NCI-H1105 (cell line): ENCODE data around the gene MAP3K7.
"Not testable (repeated sequence)": the region's sequence is repeated elsewhere in the genome, so short reads cannot be mapped to it uniquely, and the experiment has no call there.

Experiments
- DNase-seq: peaks from one replicate; lab custom pipeline; 2025; lab: John Stamatoyannopoulos, UW

MAP3K7 gene

GRCh38 chr6:90578894-90579549, 7.8 kb downstream of the MAP3K7 start:
- DNase-seq, result no peak

DNA sequence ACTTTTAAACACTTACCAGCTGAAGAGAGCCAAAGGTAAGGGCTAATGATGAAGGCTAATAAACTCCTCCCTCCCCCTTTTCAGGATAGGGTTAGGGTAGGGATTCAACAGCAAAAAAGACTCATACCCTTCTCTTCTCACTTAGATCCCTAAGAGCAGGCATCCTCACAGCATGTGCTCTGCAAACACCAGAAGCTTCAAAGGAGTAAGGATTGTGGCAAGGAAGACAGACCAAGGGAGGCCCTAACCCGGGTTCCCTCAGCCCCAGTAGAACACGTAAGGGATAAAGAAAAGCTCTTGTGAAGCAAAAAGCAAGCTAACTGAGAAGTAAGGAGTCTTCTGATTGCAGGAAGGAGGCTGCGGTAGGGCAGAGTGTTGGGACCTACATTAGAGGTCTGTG, 11.6 kb downstream of the MAP3K7 start:
- DNase-seq, result no peak

DNA sequence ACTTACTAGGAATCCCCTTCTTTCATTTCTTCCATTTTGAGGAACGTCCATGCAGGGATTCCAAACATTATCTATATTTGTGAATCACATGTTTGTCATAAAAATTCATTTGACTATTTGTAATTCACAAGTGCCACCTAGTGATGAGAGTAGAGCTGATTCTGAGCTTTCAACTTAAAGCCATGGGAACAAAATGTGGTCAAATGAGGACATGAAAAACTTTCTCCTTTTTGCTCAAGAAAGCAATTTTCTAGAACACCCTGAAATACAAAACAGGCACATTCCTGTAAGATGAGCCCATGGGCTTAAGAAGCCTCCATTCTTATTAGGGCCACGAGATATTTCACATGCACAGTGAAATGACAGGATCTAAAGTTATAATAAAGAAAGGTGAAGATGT, 12.3 kb downstream of the MAP3K7 start:
- DNase-seq, result no peak

DNA sequence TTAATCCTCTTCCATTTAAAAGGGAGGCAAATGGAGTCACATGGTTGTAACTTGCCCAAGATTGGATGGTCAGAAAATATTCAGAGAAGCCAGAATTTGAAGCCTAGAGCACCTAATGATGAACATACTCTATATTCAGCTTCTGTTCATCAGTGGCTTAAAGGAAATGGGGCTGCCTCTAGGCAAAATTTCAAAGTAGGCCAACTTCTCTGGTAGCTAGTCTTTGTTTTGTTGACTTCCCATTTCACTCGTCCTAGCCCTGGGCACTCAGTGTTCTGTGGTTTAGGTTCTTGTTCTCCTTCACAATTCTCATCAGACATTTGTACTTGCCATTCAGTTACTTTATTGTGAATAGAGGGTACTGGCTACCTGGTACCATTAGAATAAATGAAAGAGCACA, 13.2 kb downstream of the MAP3K7 start:
- DNase-seq, result no peak

GRCh38 chr6:90572856-90573255, 14.0 kb downstream of the MAP3K7 start:
- no peak for DNase-seq

GRCh38 chr6:90569223-90569622, 17.6 kb downstream of the MAP3K7 start:
- DNase-seq, result no peak

DNA sequence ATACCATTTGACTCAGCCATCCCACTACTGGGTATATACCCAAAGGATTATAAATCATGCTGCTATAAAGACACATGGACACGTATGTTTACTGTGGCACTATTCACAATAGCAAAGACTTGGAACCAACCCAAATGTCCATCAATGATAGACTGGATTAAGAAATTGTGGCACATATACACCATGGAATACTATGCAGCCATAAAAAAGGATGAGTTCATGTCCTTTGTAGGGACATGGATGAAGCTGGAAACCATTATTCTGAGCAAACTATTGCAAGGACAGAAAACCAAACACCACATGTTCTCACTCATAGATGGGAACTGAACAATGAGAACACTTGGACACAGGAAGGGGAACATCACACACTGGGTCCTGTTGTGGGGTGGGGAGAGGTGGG, 19.2 kb downstream of the MAP3K7 start:
- not testable (repeated sequence) for DNase-seq

- not testable (repeated sequence) for DNase-seq
Observed at GRCh38 chr6:90562341-90562740, 24.5 kb downstream of the MAP3K7 start.

GRCh38 chr6:90559931-90560330, 26.9 kb downstream of the MAP3K7 start:
- DNase-seq, result no peak

GRCh38 chr6:90557006-90557405, 29.9 kb downstream of the MAP3K7 start:
- no peak for DNase-seq

- DNase-seq, result no peak
Observed at GRCh38 chr6:90547991-90548390, 38.9 kb downstream of the MAP3K7 start.

DNA sequence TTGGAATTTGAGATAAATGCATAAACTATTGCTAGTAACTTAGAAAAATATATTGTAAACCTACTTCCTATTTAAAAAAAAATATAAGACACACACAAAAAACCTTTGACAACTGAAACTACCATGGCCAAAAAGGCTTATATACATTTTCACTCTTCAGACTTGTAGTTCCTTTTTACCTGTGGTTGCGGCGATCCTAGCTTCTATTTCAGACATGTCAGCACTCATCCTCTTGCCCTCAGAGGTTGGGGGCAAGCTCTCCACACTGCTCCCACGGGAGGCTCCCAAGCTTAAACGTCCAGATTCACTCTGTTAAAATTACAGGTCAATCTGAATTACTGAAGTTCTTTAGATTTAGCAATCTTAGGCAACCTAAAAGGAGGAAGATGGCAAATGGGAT, 39.8 kb downstream of the MAP3K7 start:
- no peak for DNase-seq

DNA sequence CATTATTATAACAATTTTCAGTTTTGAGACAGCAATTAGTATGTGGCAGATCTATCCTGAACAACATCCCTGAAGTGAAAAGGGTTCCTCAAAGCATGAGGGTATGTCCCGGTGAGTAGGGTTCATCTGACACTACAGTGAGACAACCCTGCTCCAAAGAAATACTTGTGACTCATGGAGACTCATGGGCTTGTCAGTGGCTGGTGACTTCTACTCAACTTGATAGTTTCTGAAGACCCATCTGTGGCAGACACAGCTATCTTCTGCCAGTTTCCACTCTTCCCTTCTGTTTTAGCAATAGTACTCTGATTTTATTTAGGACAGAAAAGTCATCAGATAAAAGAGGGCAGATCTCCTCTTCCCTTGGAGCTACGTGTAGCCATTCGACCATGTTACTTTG, 41.4 kb downstream of the MAP3K7 start:
- no peak for DNase-seq

GRCh38 chr6:90544741-90545140, 42.1 kb downstream of the MAP3K7 start:
- DNase-seq, result no peak

GRCh38 chr6:90544081-90544480, 42.8 kb downstream of the MAP3K7 start:
- DNase-seq, result no peak

DNA sequence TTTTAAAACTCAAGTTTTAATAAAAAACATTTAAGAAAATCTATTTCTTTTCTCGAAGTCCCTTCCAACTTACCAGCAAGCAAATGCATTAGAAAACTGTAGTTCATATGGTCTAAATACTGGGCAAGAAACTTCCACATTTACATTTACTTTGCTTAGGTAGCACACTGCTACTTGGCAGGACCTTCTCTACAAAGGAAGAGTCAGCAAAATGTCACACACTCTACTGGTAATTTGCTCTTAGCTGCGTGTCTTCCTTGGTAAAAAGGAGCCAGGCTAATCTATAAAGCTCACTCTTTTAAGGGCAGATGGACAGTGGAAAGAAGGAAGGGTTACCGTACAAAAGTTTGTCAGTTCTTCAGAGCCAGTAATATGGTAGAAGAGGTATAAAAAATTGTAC, 45.7 kb downstream of the MAP3K7 start:
- DNase-seq, result no peak

- DNase-seq, result no peak
Observed at GRCh38 chr6:90538278-90539046, 48.4 kb downstream of the MAP3K7 start.

DNA sequence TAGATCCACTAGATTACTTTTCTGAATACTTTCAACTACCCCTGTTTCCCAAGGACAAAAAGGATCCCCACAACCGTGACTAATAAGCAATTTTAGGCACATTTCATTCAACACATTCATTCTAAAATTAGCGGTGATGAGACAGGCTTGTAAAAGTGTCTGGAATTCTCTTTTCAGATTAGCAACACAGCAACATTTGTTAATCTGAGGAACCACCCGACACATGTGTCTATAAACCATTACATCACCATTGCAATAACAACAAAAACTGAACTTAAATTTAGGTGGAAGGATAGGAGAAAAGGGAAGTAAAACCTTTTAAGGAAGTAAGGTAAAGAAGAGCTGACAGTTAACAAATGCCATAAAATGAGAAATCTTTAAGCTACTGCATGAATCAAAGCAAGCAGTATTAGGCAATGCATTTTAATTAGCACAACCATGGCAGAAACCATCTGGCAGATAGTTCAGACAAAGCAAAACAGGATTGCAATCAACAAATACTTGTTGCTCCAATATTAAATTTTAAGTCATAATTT, 49.1 kb downstream of the MAP3K7 start:
- DNase-seq, result no peak

DNA sequence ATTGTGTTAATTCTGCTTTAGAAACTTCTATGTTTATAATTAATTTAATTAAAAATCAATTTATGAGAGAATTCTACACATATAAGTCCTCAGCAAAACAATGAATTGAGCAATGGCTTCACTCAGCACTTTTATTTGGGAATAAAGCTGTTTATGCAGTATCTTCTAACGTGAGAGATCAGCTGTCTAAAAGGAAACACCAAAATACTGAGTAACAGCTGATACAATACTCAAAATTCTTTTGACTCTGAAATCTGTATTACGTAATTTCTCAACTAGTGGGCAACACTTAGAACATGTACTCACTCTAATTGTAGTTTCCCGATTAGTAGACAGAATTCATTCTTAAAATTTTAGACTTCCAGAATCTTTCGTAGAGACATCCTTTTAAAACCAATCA, 49.8 kb downstream of the MAP3K7 start:
- DNase-seq, result no peak

- no peak for DNase-seq
Observed at GRCh38 chr6:90536520-90536919, 50.4 kb downstream of the MAP3K7 start.

DNA sequence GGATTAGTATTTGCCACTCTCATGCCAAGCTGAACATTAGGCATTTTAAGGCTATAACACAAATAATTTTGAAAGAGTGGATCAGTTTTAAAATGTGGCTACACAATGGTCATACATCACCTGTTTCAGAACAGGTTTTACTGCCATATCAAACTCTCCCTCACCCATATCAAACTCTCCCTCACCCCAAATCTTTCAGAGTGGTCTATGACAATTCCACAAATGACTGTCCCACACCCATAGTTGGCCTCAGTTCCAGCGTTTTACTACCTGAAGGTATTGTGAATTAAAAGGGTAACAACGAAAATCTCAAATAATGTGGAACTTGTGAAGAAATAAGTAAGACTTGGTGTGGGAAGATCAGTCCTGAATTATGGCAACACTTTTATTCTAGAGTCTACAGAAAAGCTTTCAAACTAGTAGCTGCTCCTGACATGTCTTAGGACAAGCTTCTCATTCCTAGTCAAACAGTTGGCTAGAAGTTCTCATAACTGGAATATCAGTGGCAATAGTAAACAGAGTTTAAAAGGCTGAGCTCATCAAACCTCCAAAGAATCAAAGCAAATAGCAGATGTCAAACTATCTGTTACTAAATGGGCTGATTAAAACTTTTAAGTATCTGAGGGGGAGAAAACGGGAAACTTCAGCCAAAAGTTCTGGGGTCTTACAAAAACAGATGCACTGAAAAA, 52.4 kb downstream of the MAP3K7 start:
- DNase-seq, result no peak

GRCh38 chr6:90533615-90534336, 53.1 kb downstream of the MAP3K7 start:
- no peak for DNase-seq
